ENCODE results near the gene NIM1K. TPM values are rescaled to one million over a fixed set of nuclear protein-coding genes. Genes with fewer than 3 reads are reported as not detected.
"Not testable (repeated sequence)": the region's sequence is repeated elsewhere in the genome, so short reads cannot be mapped to it uniquely, and the experiment has no call there.

The NIM1K gene
- total RNA-seq, 3 donors from 2014 or later: 0.29 to 0.48 (median 0.33) TPM

DNA sequence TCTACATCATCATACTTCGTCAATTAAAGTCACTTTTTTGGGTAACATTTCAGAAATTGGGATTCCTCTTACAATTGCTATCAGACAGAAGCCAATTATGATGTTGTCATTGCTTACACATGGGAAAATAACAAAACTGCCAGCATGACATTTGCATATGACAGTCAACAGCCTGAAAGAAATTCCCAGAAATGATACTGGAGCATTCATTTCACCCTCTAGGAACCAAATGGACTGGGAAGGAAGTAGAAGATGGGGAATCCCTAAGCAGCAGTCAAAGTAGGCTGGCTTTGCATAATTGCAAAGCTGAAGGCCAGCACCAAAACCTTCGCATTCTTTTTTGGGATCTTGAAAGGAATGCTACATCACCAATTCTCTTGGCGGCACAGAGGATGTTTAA is 110.5 kb downstream of the NIM1K start:
- Histone ChIP-seq H3K36me3 (no peaks in the 10 kb centered on the region), H3K4me1 (no peaks in the 10 kb centered on the region), H3K9me3 (no peaks in the 10 kb centered on the region), H3K27me3 (no peaks in the 10 kb centered on the region), H3K27ac (no peak overlapping the region), H3K4me3 (no peak overlapping the region)
- TF ChIP-seq POLR2A (IDR thresholded peaks at IDR 0.05) (no peak), POLR2AphosphoS5 (IDR thresholded peaks at IDR 0.05) (no peak)
- TF ChIP-seq, protein P1, sequence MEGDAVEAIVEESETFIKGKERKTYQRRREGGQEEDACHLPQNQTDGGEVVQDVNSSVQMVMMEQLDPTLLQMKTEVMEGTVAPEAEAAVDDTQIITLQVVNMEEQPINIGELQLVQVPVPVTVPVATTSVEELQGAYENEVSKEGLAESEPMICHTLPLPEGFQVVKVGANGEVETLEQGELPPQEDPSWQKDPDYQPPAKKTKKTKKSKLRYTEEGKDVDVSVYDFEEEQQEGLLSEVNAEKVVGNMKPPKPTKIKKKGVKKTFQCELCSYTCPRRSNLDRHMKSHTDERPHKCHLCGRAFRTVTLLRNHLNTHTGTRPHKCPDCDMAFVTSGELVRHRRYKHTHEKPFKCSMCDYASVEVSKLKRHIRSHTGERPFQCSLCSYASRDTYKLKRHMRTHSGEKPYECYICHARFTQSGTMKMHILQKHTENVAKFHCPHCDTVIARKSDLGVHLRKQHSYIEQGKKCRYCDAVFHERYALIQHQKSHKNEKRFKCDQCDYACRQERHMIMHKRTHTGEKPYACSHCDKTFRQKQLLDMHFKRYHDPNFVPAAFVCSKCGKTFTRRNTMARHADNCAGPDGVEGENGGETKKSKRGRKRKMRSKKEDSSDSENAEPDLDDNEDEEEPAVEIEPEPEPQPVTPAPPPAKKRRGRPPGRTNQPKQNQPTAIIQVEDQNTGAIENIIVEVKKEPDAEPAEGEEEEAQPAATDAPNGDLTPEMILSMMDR (IDR thresholded peaks at IDR 0.05): no peak
- intact Hi-C loops (cut with DNase I; ENCODE audit: low total_unique reads): no loop called here
- no peak for DNase-seq (ENCODE audit: low spot score in 2 of 2)

- no peaks in the 10 kb centered on the region for H3K27me3 ChIP-seq
- no peak for TF ChIP-seq POLR2AphosphoS5 (IDR thresholded peaks at IDR 0.05)
- TF ChIP-seq, protein P1 (IDR thresholded peaks at IDR 0.05): no peak
- no peak for TF ChIP-seq POLR2A (IDR thresholded peaks at IDR 0.05)
- no peaks in the 10 kb centered on the region for H3K4me1 ChIP-seq
- DNase-seq (ENCODE audit: low spot score in 2 of 2): no peak
- H3K36me3 ChIP-seq: no peaks in the 10 kb centered on the region
- no peak overlapping the region for H3K4me3 ChIP-seq
- no peaks in the 10 kb centered on the region for H3K9me3 ChIP-seq
- no peak overlapping the region for H3K27ac ChIP-seq
- intact Hi-C loops (cut with DNase I; ENCODE audit: low total_unique reads): no loop called here
These were observed 111.2 kb downstream of the NIM1K start for GRCh38 chr5:43303242-43303641.

DNA sequence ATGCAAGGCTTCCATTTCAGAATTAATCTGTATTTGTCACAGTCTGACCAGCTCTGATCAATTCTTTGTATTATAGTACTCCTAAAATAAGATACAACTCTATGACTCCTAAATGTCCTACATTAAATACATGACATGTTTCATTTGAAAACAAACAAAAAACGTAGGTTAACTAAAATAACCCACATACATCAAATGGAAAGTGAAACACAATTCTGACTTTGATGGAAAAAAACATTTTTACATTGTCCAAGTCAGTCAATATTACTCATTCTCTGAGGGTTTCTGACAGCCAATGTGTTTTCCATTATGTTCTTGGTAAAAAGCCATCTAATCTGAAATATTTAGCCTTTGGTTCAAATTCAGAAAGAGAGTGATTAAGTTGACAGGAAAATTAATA is 112.5 kb downstream of the NIM1K start:
- peaks cover 0 to 4% of the 10 kb centered on the region in 2 donors for H3K4me1 ChIP-seq
- no peak for DNase-seq (ENCODE audit: low spot score in 2 of 2)
- H3K4me3 ChIP-seq: no peak overlapping the region
- TF ChIP-seq, protein P1 (IDR thresholded peaks at IDR 0.05): no peak
- TF ChIP-seq POLR2A (IDR thresholded peaks at IDR 0.05) (no peak), POLR2AphosphoS5 (IDR thresholded peaks at IDR 0.05) (no peak)
- H3K9me3 ChIP-seq: no peaks in the 10 kb centered on the region
- H3K27ac ChIP-seq: no peak overlapping the region
- intact Hi-C loops (cut with DNase I; ENCODE audit: low total_unique reads): no loop called here
- H3K27me3 ChIP-seq: no peaks in the 10 kb centered on the region
- no peaks in the 10 kb centered on the region for H3K36me3 ChIP-seq

GRCh38 chr5:43305948-43306565 is 114.0 kb downstream of the NIM1K start:
- H3K9me3 ChIP-seq: no peaks in the 10 kb centered on the region
- H3K27me3 ChIP-seq: no peaks in the 10 kb centered on the region
- no peak for DNase-seq (ENCODE audit: low spot score in 2 of 2)
- intact Hi-C loops (cut with DNase I; ENCODE audit: low total_unique reads): no loop called here
- TF ChIP-seq POLR2AphosphoS5 (IDR thresholded peaks at IDR 0.05): no peak
- no peak for TF ChIP-seq POLR2A (IDR thresholded peaks at IDR 0.05)
- TF ChIP-seq, protein P1 (IDR thresholded peaks at IDR 0.05): peak; percentile 49 to 64 (median 57)
- no peaks in the 10 kb centered on the region for H3K36me3 ChIP-seq
- H3K27ac ChIP-seq: no peak overlapping the region
- no peak overlapping the region for H3K4me3 ChIP-seq
- peaks cover 0 to 9% of the 10 kb centered on the region in 2 donors for H3K4me1 ChIP-seq

GRCh38 chr5:43306954-43307353 is 114.9 kb downstream of the NIM1K start:
- H3K4me3 ChIP-seq; DNase-seq (ENCODE audit: low spot score in 2 of 2); H3K27me3 ChIP-seq; intact Hi-C loops (cut with DNase I; ENCODE audit: low total_unique reads); H3K36me3 ChIP-seq; H3K9me3 ChIP-seq: not testable (repeated sequence)
- peak overlapping the region in 1 of 2 donors; percentile 0 for H3K27ac ChIP-seq
- peaks cover 0 to 11% of the 10 kb centered on the region in 2 donors for H3K4me1 ChIP-seq
